ENCODE data around the gene WASF3.

GRCh38 chr13:26686285-26686684 lies 128.8 kb downstream of the WASF3 start:
- TF ChIP-seq CTCF (IDR thresholded peaks at IDR 0.05) (no peak), POLR2A (IDR thresholded peaks at IDR 0.05) (no peak)

Measured in esophagus squamous epithelium (tissue), 4 donors.